Measurements from ENCODE around the gene PTPRCAP.

PTPRCAP gene

GRCh38 chr11:67395555-67396258 lies 41.8 kb downstream of the PTPRCAP start:
- ATAC-seq = no peak

- no peak for ATAC-seq
Observed at GRCh38 chr11:67393990-67394389, 43.5 kb downstream of the PTPRCAP start.

- no peak for ATAC-seq
Observed at GRCh38 chr11:67393437-67393836, 44.0 kb downstream of the PTPRCAP start.

- ATAC-seq = no peak
Observed at GRCh38 chr11:67392183-67392715, 45.2 kb downstream of the PTPRCAP start.

GRCh38 chr11:67391304-67392182 lies 45.9 kb downstream of the PTPRCAP start, which contains the start of gene RAD9A:
Gene RAD9A, plus strand, starts transcription at chr11:67391986. Its CDS starts 59 bp downstream, at chr11:67392045.
- ATAC-seq = peak; percentile 77 to 82

GRCh38 chr11:67390947-67391303 lies 46.6 kb downstream of the PTPRCAP start:
- no peak for ATAC-seq

- peak; percentile 42 to 49 for ATAC-seq
Observed at GRCh38 chr11:67389477-67389876, 48.0 kb downstream of the PTPRCAP start.

- ATAC-seq = no peak
Observed at GRCh38 chr11:67387518-67387917, 50.0 kb downstream of the PTPRCAP start.

GRCh38 chr11:67387069-67387468 lies 50.4 kb downstream of the PTPRCAP start:
- ATAC-seq = no peak
